PC-3 (cell line): ENCODE results near the gene BRD8. TPM values are rescaled to one million over a fixed set of nuclear protein-coding genes. Genes with fewer than 3 reads are reported as not detected.
"Not testable (repeated sequence)": the region's sequence is repeated elsewhere in the genome, so short reads cannot be mapped to it uniquely, and the experiment has no call there.

Source experiments
- ATAC-seq: fragments of 200-7000 bp; cut with Tn5 transposase; 2 replicates; pipeline ENCODE4 v1.9.1; 2020; ENCODE audit warnings: mild to moderate bottlenecking, moderate library complexity
- BruUV-seq: library from RNA; stranded (reverse); fragments of 400-500 nt; replicated peaks from 2 replicates; lab custom pipeline; 2021; lab: Mats Ljungman, UMichigan
- CTCF ChIA-PET: fragments of 300-600 bp; sonication (Branson Sonifier 250); formaldehyde crosslinking; loops from one replicate; lab custom pipeline; 2022; ENCODE audit warnings: antibody characterized with exemption; lab: Charles Lee
- POLR2A ChIA-PET: fragments of 300-600 bp; sonication (Branson Sonifier 250); formaldehyde crosslinking; loops from one replicate; lab custom pipeline; 2022; ENCODE audit warnings: antibody characterized with exemption; ENCODE audit not compliant: unreplicated experiment; lab: Charles Lee
- DNase-seq: peaks from one replicate; pipeline ENCODE4 v3.0.0-alpha.2; 2015
- H2AFZ ChIP-seq: fragments of 300-600 bp; sonication (generic); 2 replicates; pipeline ENCODE4 v1.6.0; 2016; ENCODE audit warnings: antibody characterized with exemption, low read length
- H3F3A ChIP-seq: fragments of 300-600 bp; sonication (generic); one replicate; pipeline ENCODE4 v1.6.0; 2017; ENCODE audit warnings: antibody characterized with exemption, low read length, control low read depth, mild to moderate bottlenecking; ENCODE audit not compliant: unreplicated experiment
- H3K27ac ChIP-seq: fragments of 300-600 bp; sonication (generic); 2 replicates; pipeline ENCODE4 v1.5.1; 2016; ENCODE audit warnings: mild to moderate bottlenecking, low read length
- H3K27me3 ChIP-seq: fragments of 300-600 bp; sonication (generic); 2 replicates; pipeline ENCODE4 v1.6.1; 2016; ENCODE audit warnings: low read length, mixed read lengths
- H3K36me3 ChIP-seq: fragments of 300-600 bp; sonication (generic); 2 replicates; pipeline ENCODE4 v1.6.1; 2016; ENCODE audit warnings: low read depth, mixed run types, low read length, mixed read lengths
- H3K4me1 ChIP-seq: fragments of 300-600 bp; sonication (generic); 2 replicates; pipeline ENCODE4 v1.5.1; 2016; ENCODE audit warnings: low read length; ENCODE audit not compliant: insufficient read depth
- H3K4me2 ChIP-seq: fragments of 300-600 bp; sonication (generic); 2 replicates; pipeline ENCODE4 v1.6.0; 2016; ENCODE audit warnings: low read length
- H3K4me3 ChIP-seq: fragments of 300-600 bp; sonication (generic); 2 replicates; pipeline ENCODE4 v1.5.1; 2016; ENCODE audit warnings: mild to moderate bottlenecking, low read length, mixed read lengths
- H3K79me2 ChIP-seq: fragments of 300-600 bp; sonication (generic); 2 replicates; pipeline ENCODE4 v1.6.1; 2017; ENCODE audit warnings: low read length, mixed read lengths
- H3K9ac ChIP-seq: fragments of 300-600 bp; sonication (generic); 2 replicates; pipeline ENCODE4 v1.6.0; 2016; ENCODE audit warnings: mild to moderate bottlenecking, low read length
- H3K9me2 ChIP-seq: fragments of 300-600 bp; sonication (generic); replicated peaks from 2 replicates; pipeline ENCODE4 v1.6.1; 2016; ENCODE audit warnings: mixed run types, low read length, mixed read lengths
- H3K9me3 ChIP-seq: fragments of 300-600 bp; sonication (generic); 2 replicates; pipeline ENCODE4 v1.6.1; 2016; ENCODE audit warnings: low read length, mixed read lengths
- H4K20me1 ChIP-seq: fragments of 300-600 bp; sonication (generic); 2 replicates; pipeline ENCODE4 v1.6.1; 2016; ENCODE audit warnings: low read length, mixed read lengths
- CTCF ChIP-seq: fragments of 300-600 bp; sonication (generic); conservative IDR thresholded peaks from 2 replicates; pipeline ENCODE4 v1.5.1; 2017; ENCODE audit warnings: antibody characterized with exemption, low read depth, mild to moderate bottlenecking, low read length
- EZH2 ChIP-seq: fragments of 300-600 bp; sonication (generic); IDR thresholded peaks from one replicate; pipeline ENCODE4 v1.6.1; 2017; ENCODE audit warnings: antibody characterized with exemption, mild to moderate bottlenecking, low read length; ENCODE audit not compliant: unreplicated experiment
- EZH2phosphoT487 ChIP-seq: fragments of 300-600 bp; sonication (generic); IDR thresholded peaks from 2 replicates; pipeline ENCODE4 v1.6.1; 2018; ENCODE audit warnings: mild to moderate bottlenecking, antibody characterized with exemption, low read length, borderline replicate concordance
- intact Hi-C: fragments of 100-400 bp; cut with micrococcal nuclease; formaldehyde crosslinking; loops from 2 replicates; pipeline ENCODE4 v1.9.0; 2023
- total RNA-seq: library from RNA; depleted of rRNA; stranded (reverse); fragments of >200 nt; gene quantifications from 2 replicates; pipeline ENCODE4 v1.2.3, GENCODE V29; 2014

The BRD8 gene
- total RNA-seq, 1 experiment from 2014 or later, result 35.6 TPM

GRCh38 chr5:138149530-138149929 is 28.9 kb downstream of the BRD8 start:
- no TSS peak for BruUV-seq
- Histone ChIP-seq H3K4me2 (no peak overlapping the region), H3K9me2 (no peaks in the 10 kb centered on the region), H3K27ac (no peak overlapping the region), H3K79me2 (no peaks in the 10 kb centered on the region), H3F3A (no peaks in the 10 kb centered on the region), H3K9me3 (no peaks in the 10 kb centered on the region), H3K4me1 (peaks cover 10% of the 10 kb centered on the region), H4K20me1 (no peaks in the 10 kb centered on the region), H3K9ac (no peak overlapping the region), H3K4me3 (no peak overlapping the region), H3K36me3 (no peaks in the 10 kb centered on the region), H2AFZ (no peak overlapping the region), H3K27me3 (no peaks in the 10 kb centered on the region)
- ATAC-seq (peak; percentile 45; the same call in 1 of the 2 replicates), DNase-seq (peak; percentile 17)
- intact Hi-C loops, result no loop called here
- ChIA-PET POLR2A (no interaction called here), CTCF (no interaction called here)
- TF ChIP-seq EZH2 (no peak), CTCF (no peak), EZH2phosphoT487 (no peak)

DNA sequence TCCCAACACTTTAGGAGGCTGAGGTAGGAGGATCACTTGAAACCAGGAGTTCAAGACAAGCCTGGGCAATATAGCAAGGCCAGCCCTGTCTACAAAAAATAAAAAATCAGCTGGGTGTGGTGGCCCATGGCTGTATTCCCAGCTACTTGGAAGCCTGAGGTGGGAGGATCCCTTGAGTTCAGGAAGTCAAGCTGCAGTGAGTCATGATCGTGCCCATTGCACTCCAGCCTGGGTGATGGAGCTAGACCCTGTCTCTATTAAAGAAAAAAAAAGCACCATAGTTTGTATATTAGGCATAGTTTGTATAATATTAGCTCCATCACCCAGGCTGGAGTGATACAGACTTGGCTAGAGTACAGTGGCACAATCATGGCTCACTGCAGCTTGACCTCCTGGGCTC is 29.6 kb downstream of the BRD8 start:
- Histone ChIP-seq H4K20me1 (no peaks in the 10 kb centered on the region), H3K9me3 (no peaks in the 10 kb centered on the region), H3K36me3 (no peaks in the 10 kb centered on the region), H2AFZ (no peak overlapping the region), H3K79me2 (no peaks in the 10 kb centered on the region), H3K4me2 (no peak overlapping the region), H3F3A (no peaks in the 10 kb centered on the region), H3K9ac (no peak overlapping the region), H3K4me3 (no peak overlapping the region), H3K27ac (no peak overlapping the region), H3K4me1 (peaks cover 10% of the 10 kb centered on the region), H3K27me3 (no peaks in the 10 kb centered on the region), H3K9me2 (no peaks in the 10 kb centered on the region)
- CTCF ChIA-PET, result no interaction called here
- TF ChIP-seq CTCF (no peak), EZH2 (no peak), EZH2phosphoT487 (no peak)
- BruUV-seq, result no TSS peak
- POLR2A ChIA-PET, result no interaction called here
- DNase-seq, result peak; percentile 73
- intact Hi-C loops, result no loop called here
- peak; percentile 98 for ATAC-seq

DNA sequence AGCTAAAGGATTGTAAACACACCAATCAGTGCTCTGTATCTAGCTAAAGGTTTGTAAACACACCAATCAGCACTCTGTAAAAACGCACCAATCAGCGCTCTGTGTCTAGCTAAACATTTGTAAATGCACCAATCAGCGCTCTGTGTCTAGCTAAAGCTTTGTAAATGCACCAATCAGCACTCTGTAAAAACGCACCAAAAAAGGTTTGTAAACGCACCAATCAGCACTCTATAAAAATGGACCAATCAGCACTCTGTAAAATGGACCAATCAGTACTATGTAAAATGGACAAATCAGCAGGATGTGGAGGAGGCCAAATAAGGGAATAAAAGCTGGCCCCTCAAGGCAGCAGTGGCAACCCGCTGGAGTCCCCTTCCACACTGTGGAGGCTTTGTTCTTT is 34.9 kb downstream of the BRD8 start:
- H3K9me3 ChIP-seq, H2AFZ ChIP-seq, H3K4me3 ChIP-seq, DNase-seq, H3F3A ChIP-seq, ATAC-seq, H3K36me3 ChIP-seq, H3K27ac ChIP-seq, POLR2A ChIA-PET, H4K20me1 ChIP-seq, BruUV-seq, H3K9ac ChIP-seq, H3K9me2 ChIP-seq, intact Hi-C loops, H3K27me3 ChIP-seq, H3K79me2 ChIP-seq, H3K4me2 ChIP-seq, H3K4me1 ChIP-seq, CTCF ChIA-PET: not testable (repeated sequence)
